K562 (cell line): ENCODE measurements around the gene DISP1. TPM values are rescaled to one million over a fixed set of nuclear protein-coding genes. Genes with fewer than 3 reads are reported as not detected.

Experiments used
- ATAC-seq: fragments of 200-7000 bp; cut with Tn5 transposase; 3 replicates; pipeline ENCODE4 v1.9.1; 2020; ENCODE audit warnings: moderate library complexity
- BruUV-seq: library from RNA; stranded (reverse); fragments of 400-500 nt; replicated peaks from 2 replicates; lab custom pipeline; 2021; lab: Mats Ljungman, UMichigan
- CTCF ChIA-PET: fragments of 300-600 bp; formaldehyde crosslinking; extraction: SDS; loops from one replicate; lab custom pipeline; 2021; ENCODE audit warnings: low intra/inter-chr PET ratio; lab: Yijun Ruan, JAX
- POLR2A ChIA-PET: fragments of 300-600, 350-650 bp; sonication (Branson Sonifier 250); formaldehyde crosslinking; extraction: SDS; loops from one replicate; lab custom pipeline; 2021; ENCODE audit warnings: antibody characterized with exemption, inconsistent platforms; lab: Yijun Ruan, JAX
- DNase-seq, 4 experiments: peaks; one replicate each; pipeline versions ENCODE4 v3.0.0 to v3.0.0-alpha.2; 2011 to 2018; ENCODE audit warnings: low spot score in 3 of 4, mixed read lengths in 3 of 4; ENCODE audit errors: extremely low read depth in 1 of 4
- FAIRE-seq: peaks from 2 replicates; lab custom pipeline; 2011; peaks lifted over from hg19 to GRCh38; lab: Jason Lieb, UNC
- H2AFZ ChIP-seq: 2 replicates; pipeline ENCODE4 v1.6.0; 2011; ENCODE audit warnings: low read depth, low read length, control low read depth, inconsistent platforms
- H3K27ac ChIP-seq: fragments of 200-600 bp; 3 replicates; pipeline ENCODE4 v1.8.0; 2011; ENCODE audit warnings: low read depth, mild to moderate bottlenecking, control low read depth, inconsistent platforms, low read length, moderate library complexity, mixed read lengths; ENCODE audit errors: extremely low read depth
- H3K27me3 ChIP-seq, 2 experiments: fragments of 300-600 bp in 1 of 2; 2 replicates in 1 of 2; 3 replicates in 1 of 2; pipeline versions ENCODE4 v1.6.0 to v1.8.0; 2011; ENCODE audit warnings: inconsistent platforms in 2 of 2, low read length in 2 of 2, mild to moderate bottlenecking in 1 of 2, mixed read lengths in 1 of 2, moderate library complexity in 1 of 2; ENCODE audit not compliant: control insufficient read depth in 2 of 2, insufficient read depth in 2 of 2
- H3K36me3 ChIP-seq: fragments of 300-600 bp; 3 replicates; pipeline ENCODE4 v1.8.0; 2011; ENCODE audit warnings: mild to moderate bottlenecking, low read length, inconsistent platforms; ENCODE audit not compliant: control insufficient read depth, insufficient read depth
- H3K4me1 ChIP-seq, 2 experiments: fragments of 200-600 bp in 1 of 2; replicated peaks in 1 of 2; 2 replicates in 1 of 2; 3 replicates in 1 of 2; pipeline versions ENCODE4 v1.5.1 to v1.8.0; 2011; ENCODE audit warnings: inconsistent platforms in 2 of 2, low read length in 2 of 2, mild to moderate bottlenecking in 1 of 2, mixed read lengths in 1 of 2, moderate library complexity in 1 of 2; ENCODE audit not compliant: control insufficient read depth in 2 of 2, insufficient read depth in 2 of 2
- H3K4me2 ChIP-seq: 2 replicates; pipeline ENCODE4 v1.6.1; 2011; ENCODE audit warnings: low read length, control low read depth, inconsistent platforms, mixed read lengths; ENCODE audit not compliant: insufficient read depth
- H3K4me3 ChIP-seq: fragments of 200-600 bp; sonication (generic), shearing (Covaris generic); 2 replicates; pipeline ENCODE4 v1.5.1; 2016; ENCODE audit warnings: control low read depth, inconsistent platforms
- H3K79me2 ChIP-seq: fragments of 200-600 bp; 3 replicates; pipeline ENCODE4 v1.8.0; 2011; ENCODE audit warnings: low read length, inconsistent platforms; ENCODE audit not compliant: control insufficient read depth, insufficient read depth
- H3K9ac ChIP-seq, 2 experiments: 2 replicates each; pipeline versions ENCODE4 v1.6.0 to v1.6.1; 2011; ENCODE audit warnings: low read depth in 2 of 2, low read length in 2 of 2, control low read depth in 1 of 2, inconsistent platforms in 1 of 2, mild to moderate bottlenecking in 1 of 2, mixed read lengths in 1 of 2; ENCODE audit not compliant: insufficient read depth in 1 of 2
- H3K9me1 ChIP-seq: one replicate; pipeline ENCODE4 v1.6.0; 2011; ENCODE audit warnings: inconsistent platforms, mild to moderate bottlenecking, low read length, moderate library complexity; ENCODE audit not compliant: control insufficient read depth, insufficient read depth
- H3K9me3 ChIP-seq: replicated peaks from 2 replicates; pipeline ENCODE4 v1.5.1; 2011; ENCODE audit warnings: low read depth, low read length, inconsistent platforms; ENCODE audit not compliant: control insufficient read depth, insufficient read depth
- H4K20me1 ChIP-seq: replicated peaks from 2 replicates; pipeline ENCODE4 v1.6.1; 2011; ENCODE audit warnings: low read length, inconsistent platforms, mixed read lengths; ENCODE audit not compliant: control insufficient read depth, insufficient read depth
- HCFC1 ChIP-seq: IDR thresholded peaks from 2 replicates; pipeline ENCODE4 v1.6.1; 2012; ENCODE audit warnings: low read depth, low read length, improper control_type of control experiment
- MTA1 ChIP-seq: fragments of 450-650 bp; IDR thresholded peaks from 2 replicates; pipeline ENCODE4 v1.6.1; 2017; ENCODE audit warnings: borderline replicate concordance
- U2AF1 ChIP-seq: fragments of 200-400 bp; formaldehyde crosslinking; optimal IDR thresholded peaks from 2 replicates; pipeline ENCODE3; 2017; ENCODE audit warnings: mild to moderate bottlenecking, low read depth, low read length, moderate library complexity
- ZNF121 ChIP-seq: sonication (generic); formaldehyde crosslinking; conservative IDR thresholded peaks from 2 replicates; pipeline ENCODE4 v1.8.0; 2022; ENCODE audit warnings: missing genetic modification reagents
- WGBS: fragments of 100-300 bp; shearing (Covaris generic); methylation state at CpG from one replicate; pipeline ENCODE4 v1.1.6; 2016; ENCODE audit warnings: low coverage, mixed read lengths; ENCODE audit not compliant: insufficient coverage; ENCODE audit errors: missing lambda C conversion rate; 5-methylcytosine and 5-hydroxymethylcytosine counted together
- in situ Hi-C: fragments of 300-500 bp; cut with MboI; formaldehyde crosslinking; loops from 4 replicates; pipeline ENCODE4 v1.15.0; 2018; ENCODE audit warnings: inconsistent platforms, mixed read lengths
- intact Hi-C: fragments of 100-400 bp; cut with micrococcal nuclease; formaldehyde crosslinking; loops from 2 replicates; pipeline ENCODE4 v1.14.2; 2022
- polyA plus RNA-seq, 8 experiments: library from polyadenylated mRNA; depleted of rRNA in 4 of 8; stranded (reverse) in 5 of 8; unstranded in 3 of 8; fragments of >200 nt; fragmentation: Nextera tagmentation in 2 of 8; fragmentation: Illumina TruSeq in 1 of 8; extraction: Ambion mirVana in 2 of 8; extraction: Trizol in 1 of 8; gene quantifications; 2 replicates each; pipeline versions ENCODE4 v1.2.1 to v1.2.3, GENCODE V29; 2011 to 2014; ENCODE audit warnings: inconsistent platforms in 1 of 8, missing spikeins in 1 of 8
- total RNA-seq, 7 experiments: library from RNA; depleted of rRNA in 6 of 7; stranded (reverse); fragments of >200 nt in 6 of 7; fragmentation: Illumina TruSeq in 2 of 7; extraction: Trizol in 2 of 7; gene quantifications; 2 replicates each; pipeline versions ENCODE4 v1.2.1 to v1.2.3, GENCODE V29; 2011 to 2021; ENCODE audit warnings: low replicate concordance in 1 of 7
- TF ChIP-seq, protein P1 (sequence below): fragments of 200-600 bp; sonication (generic); IDR thresholded peaks from one replicate; pipeline ENCODE4 v1.6.1; 2012; ENCODE audit warnings: mild to moderate bottlenecking, low read depth, low read length, inconsistent platforms

Gene DISP1
- total and polyA plus RNA-seq, 9 of the 15 experiments (the other 6 are each of a cell fraction or from before 2014, with no cell fraction given) = 0.02 to 0.35 (median 0.04) TPM; not detected in 2

DNA sequence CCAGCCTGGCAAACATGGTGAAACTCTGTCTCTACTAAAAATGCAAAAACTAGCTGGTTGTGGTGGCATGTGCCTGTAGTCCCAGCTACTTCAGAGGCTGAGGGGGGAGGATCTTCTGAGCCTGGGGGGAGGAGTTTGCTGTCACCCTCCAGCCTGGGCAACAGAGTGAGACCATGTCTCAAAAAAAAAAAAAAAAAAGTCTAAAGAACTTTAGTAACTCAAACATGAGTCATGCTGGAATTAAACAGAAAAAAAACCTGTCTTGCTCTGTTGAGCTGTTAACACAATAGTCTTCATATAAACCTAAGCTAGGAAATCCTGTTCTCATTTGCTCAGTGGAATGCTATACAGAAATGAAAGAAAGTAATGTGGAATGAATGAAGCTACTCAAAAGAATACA, 16.7 kb upstream of the DISP1 start:
- Histone ChIP-seq H3K36me3 (no peaks in the 10 kb centered on the region), H3K9me1 (no peaks in the 10 kb centered on the region), H4K20me1 (no peaks in the 10 kb centered on the region), H3K27me3 (0 out of 5 replicates have a peak, but pooled peaks cover 2 to 5% of the 10 kb centered on the region in 2 experiments), H3K9ac (no peak overlapping the region), H2AFZ (no peak overlapping the region), H3K4me3 (no peak overlapping the region), H3K4me2 (no peak overlapping the region), H3K4me1 (no peaks in the 10 kb centered on the region), H3K79me2 (no peaks in the 10 kb centered on the region), H3K27ac (no peak overlapping the region), H3K9me3 (no peaks in the 10 kb centered on the region)
- DNase-seq = no peak
- ChIA-PET CTCF (no interaction called here), POLR2A (interaction anchor here (1.6 kb wide), 1 partner anchor 9 kb away, joined by 5 read pairs; no protein-coding TSS in a partner anchor)
- intact Hi-C loops (no loop called here), in situ Hi-C loops (loop anchor here (10.0 to 25.0 kb wide), 2 partner anchors 287 to 864 kb away; partner anchors contain the start of gene CAPN8)
- no peak for ATAC-seq
- no peak for TF ChIP-seq HCFC1
- no peak for TF ChIP-seq U2AF1
- FAIRE-seq = no peak
- BruUV-seq = no TSS peak

- in situ Hi-C loops (loop anchor here (10.0 to 25.0 kb wide), 2 partner anchors 286 to 863 kb away; partner anchors contain the start of gene CAPN8), intact Hi-C loops (no loop called here)
- WGBS = 2% methylated on average over 4 of the region's 4 CpGs
- ATAC-seq (no peak), FAIRE-seq (no peak), DNase-seq (no peak)
- no peaks in the 10 kb centered on the region for H3K79me2 ChIP-seq
- H2AFZ ChIP-seq = no peak overlapping the region
- CTCF ChIA-PET = no interaction called here
- no peaks in the 10 kb centered on the region for H3K4me1 ChIP-seq
- H3K9me1 ChIP-seq = no peaks in the 10 kb centered on the region
- H3K9ac ChIP-seq = no peak overlapping the region
- H4K20me1 ChIP-seq = no peaks in the 10 kb centered on the region
- peaks cover 5% of the 10 kb centered on the region in 2 experiments; a peak in 1 of 5 replicates for H3K27me3 ChIP-seq
- H3K4me3 ChIP-seq = no peak overlapping the region
- no peak overlapping the region for H3K27ac ChIP-seq
- H3K36me3 ChIP-seq = no peaks in the 10 kb centered on the region
- no TSS peak for BruUV-seq
- no peak overlapping the region for H3K4me2 ChIP-seq
- POLR2A ChIA-PET = interaction anchor here (1.6 kb wide), 1 partner anchor 10 kb away, joined by 5 read pairs; no protein-coding TSS in a partner anchor
- no peaks in the 10 kb centered on the region for H3K9me3 ChIP-seq
- no peak for TF ChIP-seq MTA1
- TF ChIP-seq ZNF121 (CRISPR knock-in tag) = no peak
- TF ChIP-seq, protein P1, sequence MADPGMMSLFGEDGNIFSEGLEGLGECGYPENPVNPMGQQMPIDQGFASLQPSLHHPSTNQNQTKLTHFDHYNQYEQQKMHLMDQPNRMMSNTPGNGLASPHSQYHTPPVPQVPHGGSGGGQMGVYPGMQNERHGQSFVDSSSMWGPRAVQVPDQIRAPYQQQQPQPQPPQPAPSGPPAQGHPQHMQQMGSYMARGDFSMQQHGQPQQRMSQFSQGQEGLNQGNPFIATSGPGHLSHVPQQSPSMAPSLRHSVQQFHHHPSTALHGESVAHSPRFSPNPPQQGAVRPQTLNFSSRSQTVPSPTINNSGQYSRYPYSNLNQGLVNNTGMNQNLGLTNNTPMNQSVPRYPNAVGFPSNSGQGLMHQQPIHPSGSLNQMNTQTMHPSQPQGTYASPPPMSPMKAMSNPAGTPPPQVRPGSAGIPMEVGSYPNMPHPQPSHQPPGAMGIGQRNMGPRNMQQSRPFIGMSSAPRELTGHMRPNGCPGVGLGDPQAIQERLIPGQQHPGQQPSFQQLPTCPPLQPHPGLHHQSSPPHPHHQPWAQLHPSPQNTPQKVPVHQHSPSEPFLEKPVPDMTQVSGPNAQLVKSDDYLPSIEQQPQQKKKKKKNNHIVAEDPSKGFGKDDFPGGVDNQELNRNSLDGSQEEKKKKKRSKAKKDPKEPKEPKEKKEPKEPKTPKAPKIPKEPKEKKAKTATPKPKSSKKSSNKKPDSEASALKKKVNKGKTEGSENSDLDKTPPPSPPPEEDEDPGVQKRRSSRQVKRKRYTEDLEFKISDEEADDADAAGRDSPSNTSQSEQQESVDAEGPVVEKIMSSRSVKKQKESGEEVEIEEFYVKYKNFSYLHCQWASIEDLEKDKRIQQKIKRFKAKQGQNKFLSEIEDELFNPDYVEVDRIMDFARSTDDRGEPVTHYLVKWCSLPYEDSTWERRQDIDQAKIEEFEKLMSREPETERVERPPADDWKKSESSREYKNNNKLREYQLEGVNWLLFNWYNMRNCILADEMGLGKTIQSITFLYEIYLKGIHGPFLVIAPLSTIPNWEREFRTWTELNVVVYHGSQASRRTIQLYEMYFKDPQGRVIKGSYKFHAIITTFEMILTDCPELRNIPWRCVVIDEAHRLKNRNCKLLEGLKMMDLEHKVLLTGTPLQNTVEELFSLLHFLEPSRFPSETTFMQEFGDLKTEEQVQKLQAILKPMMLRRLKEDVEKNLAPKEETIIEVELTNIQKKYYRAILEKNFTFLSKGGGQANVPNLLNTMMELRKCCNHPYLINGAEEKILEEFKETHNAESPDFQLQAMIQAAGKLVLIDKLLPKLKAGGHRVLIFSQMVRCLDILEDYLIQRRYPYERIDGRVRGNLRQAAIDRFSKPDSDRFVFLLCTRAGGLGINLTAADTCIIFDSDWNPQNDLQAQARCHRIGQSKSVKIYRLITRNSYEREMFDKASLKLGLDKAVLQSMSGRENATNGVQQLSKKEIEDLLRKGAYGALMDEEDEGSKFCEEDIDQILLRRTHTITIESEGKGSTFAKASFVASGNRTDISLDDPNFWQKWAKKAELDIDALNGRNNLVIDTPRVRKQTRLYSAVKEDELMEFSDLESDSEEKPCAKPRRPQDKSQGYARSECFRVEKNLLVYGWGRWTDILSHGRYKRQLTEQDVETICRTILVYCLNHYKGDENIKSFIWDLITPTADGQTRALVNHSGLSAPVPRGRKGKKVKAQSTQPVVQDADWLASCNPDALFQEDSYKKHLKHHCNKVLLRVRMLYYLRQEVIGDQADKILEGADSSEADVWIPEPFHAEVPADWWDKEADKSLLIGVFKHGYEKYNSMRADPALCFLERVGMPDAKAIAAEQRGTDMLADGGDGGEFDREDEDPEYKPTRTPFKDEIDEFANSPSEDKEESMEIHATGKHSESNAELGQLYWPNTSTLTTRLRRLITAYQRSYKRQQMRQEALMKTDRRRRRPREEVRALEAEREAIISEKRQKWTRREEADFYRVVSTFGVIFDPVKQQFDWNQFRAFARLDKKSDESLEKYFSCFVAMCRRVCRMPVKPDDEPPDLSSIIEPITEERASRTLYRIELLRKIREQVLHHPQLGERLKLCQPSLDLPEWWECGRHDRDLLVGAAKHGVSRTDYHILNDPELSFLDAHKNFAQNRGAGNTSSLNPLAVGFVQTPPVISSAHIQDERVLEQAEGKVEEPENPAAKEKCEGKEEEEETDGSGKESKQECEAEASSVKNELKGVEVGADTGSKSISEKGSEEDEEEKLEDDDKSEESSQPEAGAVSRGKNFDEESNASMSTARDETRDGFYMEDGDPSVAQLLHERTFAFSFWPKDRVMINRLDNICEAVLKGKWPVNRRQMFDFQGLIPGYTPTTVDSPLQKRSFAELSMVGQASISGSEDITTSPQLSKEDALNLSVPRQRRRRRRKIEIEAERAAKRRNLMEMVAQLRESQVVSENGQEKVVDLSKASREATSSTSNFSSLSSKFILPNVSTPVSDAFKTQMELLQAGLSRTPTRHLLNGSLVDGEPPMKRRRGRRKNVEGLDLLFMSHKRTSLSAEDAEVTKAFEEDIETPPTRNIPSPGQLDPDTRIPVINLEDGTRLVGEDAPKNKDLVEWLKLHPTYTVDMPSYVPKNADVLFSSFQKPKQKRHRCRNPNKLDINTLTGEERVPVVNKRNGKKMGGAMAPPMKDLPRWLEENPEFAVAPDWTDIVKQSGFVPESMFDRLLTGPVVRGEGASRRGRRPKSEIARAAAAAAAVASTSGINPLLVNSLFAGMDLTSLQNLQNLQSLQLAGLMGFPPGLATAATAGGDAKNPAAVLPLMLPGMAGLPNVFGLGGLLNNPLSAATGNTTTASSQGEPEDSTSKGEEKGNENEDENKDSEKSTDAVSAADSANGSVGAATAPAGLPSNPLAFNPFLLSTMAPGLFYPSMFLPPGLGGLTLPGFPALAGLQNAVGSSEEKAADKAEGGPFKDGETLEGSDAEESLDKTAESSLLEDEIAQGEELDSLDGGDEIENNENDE = no peak
These were observed 15.9 kb upstream of the DISP1 start for GRCh38 chr1:222798975-222799374.
